ENCODE results near the gene GJA3. TPM values are rescaled to one million over a fixed set of nuclear protein-coding genes. Genes with fewer than 3 reads are reported as not detected.

Gene GJA3
- total RNA-seq, 3 donors from 2014 or later (not counting 1 experiment from before 2014, with no cell fraction given): 0.18 TPM; not detected in 2

DNA sequence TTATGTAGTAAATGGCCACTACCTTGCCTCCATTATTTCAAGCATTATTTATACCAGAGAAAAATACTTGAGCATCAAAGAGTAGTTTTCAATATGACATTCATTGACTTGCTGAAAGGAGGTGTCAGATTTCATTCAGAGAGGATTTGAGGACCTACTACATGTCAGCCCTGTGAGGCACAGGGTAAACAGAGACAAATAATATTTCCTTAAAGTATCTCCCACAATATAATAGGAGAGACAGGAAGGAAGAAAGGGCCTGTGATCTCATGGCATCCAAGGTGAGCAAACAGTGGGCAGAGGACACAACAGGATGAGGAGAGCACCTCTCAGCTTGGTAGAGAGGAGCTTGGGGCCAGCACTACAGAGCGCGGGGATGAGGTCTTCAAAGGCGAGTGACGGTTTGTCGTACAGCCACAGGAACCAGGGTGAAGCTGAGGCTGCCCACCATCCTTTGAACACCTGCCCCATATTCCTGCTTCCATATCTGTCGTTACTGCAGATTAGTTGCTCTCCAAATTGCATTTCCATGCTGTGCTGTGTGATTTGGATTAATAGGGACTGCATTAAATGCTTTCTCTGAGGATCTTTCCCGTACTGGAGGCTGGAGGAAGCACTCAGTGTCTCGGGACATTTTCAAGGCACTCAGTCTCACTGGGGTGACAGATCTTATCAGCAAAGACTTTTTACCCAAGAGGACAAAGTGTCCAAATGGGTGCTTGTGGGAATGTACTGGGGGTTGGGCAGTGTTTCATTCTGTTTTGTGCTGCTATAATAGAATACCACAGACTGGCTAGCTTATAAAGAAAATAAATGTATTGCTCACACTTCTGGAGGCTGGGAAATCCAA, 59.2 kb downstream of the GJA3 start:
- TF ChIP-seq, protein P1, sequence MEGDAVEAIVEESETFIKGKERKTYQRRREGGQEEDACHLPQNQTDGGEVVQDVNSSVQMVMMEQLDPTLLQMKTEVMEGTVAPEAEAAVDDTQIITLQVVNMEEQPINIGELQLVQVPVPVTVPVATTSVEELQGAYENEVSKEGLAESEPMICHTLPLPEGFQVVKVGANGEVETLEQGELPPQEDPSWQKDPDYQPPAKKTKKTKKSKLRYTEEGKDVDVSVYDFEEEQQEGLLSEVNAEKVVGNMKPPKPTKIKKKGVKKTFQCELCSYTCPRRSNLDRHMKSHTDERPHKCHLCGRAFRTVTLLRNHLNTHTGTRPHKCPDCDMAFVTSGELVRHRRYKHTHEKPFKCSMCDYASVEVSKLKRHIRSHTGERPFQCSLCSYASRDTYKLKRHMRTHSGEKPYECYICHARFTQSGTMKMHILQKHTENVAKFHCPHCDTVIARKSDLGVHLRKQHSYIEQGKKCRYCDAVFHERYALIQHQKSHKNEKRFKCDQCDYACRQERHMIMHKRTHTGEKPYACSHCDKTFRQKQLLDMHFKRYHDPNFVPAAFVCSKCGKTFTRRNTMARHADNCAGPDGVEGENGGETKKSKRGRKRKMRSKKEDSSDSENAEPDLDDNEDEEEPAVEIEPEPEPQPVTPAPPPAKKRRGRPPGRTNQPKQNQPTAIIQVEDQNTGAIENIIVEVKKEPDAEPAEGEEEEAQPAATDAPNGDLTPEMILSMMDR (IDR thresholded peaks at IDR 0.05): no peak
- H3K4me1 Mint-ChIP-seq: no peaks in the 10 kb centered on the region
- no peaks in the 10 kb centered on the region for H3K4me1 ChIP-seq (ENCODE audit: control insufficient read depth, insufficient read depth, low read length)
- no peak overlapping the region for H3K4me3 Mint-ChIP-seq
- intact Hi-C loops (cut with micrococcal nuclease): no loop called here
- H3K27ac ChIP-seq (ENCODE audit: low read length): no peak overlapping the region
- H3K9me3 ChIP-seq (ENCODE audit: control insufficient read depth, insufficient read depth, low read length): no peaks in the 10 kb centered on the region
- no peaks in the 10 kb centered on the region for H3K36me3 ChIP-seq (ENCODE audit: control insufficient read depth, insufficient read depth, low read length)
- no peak overlapping the region for H3K27ac Mint-ChIP-seq
- no peaks in the 10 kb centered on the region for H3K9me3 Mint-ChIP-seq
- H3K27me3 ChIP-seq (ENCODE audit: control insufficient read depth, insufficient read depth, low read length): peaks cover 4% of the 10 kb centered on the region
- peaks cover 47 to 51% of the 10 kb centered on the region in 2 donors for H3K27me3 Mint-ChIP-seq (ENCODE audit: low read depth in 2 of 2)
- no peak for ATAC-seq
- no peak overlapping the region for H3K4me3 ChIP-seq (ENCODE audit: low read length)
- 66% methylated on average over 8 of the region's 8 CpGs for WGBS (ENCODE audit: insufficient coverage)
- no peak for DNase-seq
- H3K36me3 Mint-ChIP-seq: no peaks in the 10 kb centered on the region

- no peak for ATAC-seq
- Mint-ChIP-seq H3K4me3 (no peak overlapping the region), H3K36me3 (no peaks in the 10 kb centered on the region), H3K27me3 (ENCODE audit: low read depth in 2 of 2) (peaks cover 41 to 49% of the 10 kb centered on the region in 2 donors), H3K4me1 (no peaks in the 10 kb centered on the region), H3K27ac (no peak overlapping the region), H3K9me3 (no peaks in the 10 kb centered on the region)
- TF ChIP-seq, protein P1 (IDR thresholded peaks at IDR 0.05): no peak
- no peaks in the 10 kb centered on the region for H3K9me3 ChIP-seq (ENCODE audit: control insufficient read depth, insufficient read depth, low read length)
- H3K27ac ChIP-seq (ENCODE audit: low read length): no peak overlapping the region
- no peaks in the 10 kb centered on the region for H3K36me3 ChIP-seq (ENCODE audit: control insufficient read depth, insufficient read depth, low read length)
- peaks cover 4% of the 10 kb centered on the region for H3K27me3 ChIP-seq (ENCODE audit: control insufficient read depth, insufficient read depth, low read length)
- H3K4me1 ChIP-seq (ENCODE audit: control insufficient read depth, insufficient read depth, low read length): no peaks in the 10 kb centered on the region
- DNase-seq: no peak
- WGBS (ENCODE audit: insufficient coverage): 73% methylated on average over 9 of the region's 9 CpGs
- intact Hi-C loops (cut with micrococcal nuclease): no loop called here
- H3K4me3 ChIP-seq (ENCODE audit: low read length): no peak overlapping the region
Measured at GRCh38 chr13:20099319-20099718, 61.5 kb downstream of the GJA3 start.

DNA sequence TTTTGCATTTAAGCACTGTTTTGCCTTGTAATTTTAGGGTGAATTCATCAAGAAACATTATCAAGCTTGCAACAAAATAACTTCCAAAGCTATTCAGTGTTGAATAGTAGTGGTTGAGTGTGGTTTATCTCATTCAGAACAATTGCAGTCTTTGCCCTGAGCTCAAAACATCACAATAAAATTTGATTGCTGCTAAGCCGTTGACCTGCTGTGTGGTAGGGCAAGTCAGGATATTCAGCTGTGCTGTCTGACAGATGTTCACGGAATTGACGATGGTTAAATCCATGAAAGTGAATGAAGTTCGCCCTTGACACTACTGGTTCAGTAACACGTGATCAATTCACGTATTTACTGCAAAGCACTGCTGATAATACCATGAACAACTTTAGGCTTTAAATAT, 66.9 kb downstream of the GJA3 start:
- DNase-seq: no peak
- intact Hi-C loops (cut with micrococcal nuclease): no loop called here
- Histone ChIP-seq H3K27ac (ENCODE audit: low read length) (no peak overlapping the region), H3K9me3 (ENCODE audit: control insufficient read depth, insufficient read depth, low read length) (no peaks in the 10 kb centered on the region), H3K4me1 (ENCODE audit: control insufficient read depth, insufficient read depth, low read length) (no peaks in the 10 kb centered on the region), H3K36me3 (ENCODE audit: control insufficient read depth, insufficient read depth, low read length) (no peaks in the 10 kb centered on the region), H3K4me3 (ENCODE audit: low read length) (no peak overlapping the region), H3K27me3 (ENCODE audit: control insufficient read depth, insufficient read depth, low read length) (peaks cover 4% of the 10 kb centered on the region)
- no peaks in the 10 kb centered on the region for H3K9me3 Mint-ChIP-seq
- TF ChIP-seq, protein P1 (IDR thresholded peaks at IDR 0.05): no peak
- ATAC-seq: no peak
- H3K27me3 Mint-ChIP-seq (ENCODE audit: low read depth in 2 of 2): peaks cover 13 to 20% of the 10 kb centered on the region in 2 donors
- no peaks in the 10 kb centered on the region for H3K4me1 Mint-ChIP-seq
- no peaks in the 10 kb centered on the region for H3K36me3 Mint-ChIP-seq
- H3K27ac Mint-ChIP-seq: no peak overlapping the region
- no peak overlapping the region for H3K4me3 Mint-ChIP-seq
- WGBS (ENCODE audit: insufficient coverage): 83% methylated on average over 6 of the region's 6 CpGs

Data from natural killer cell (primary cell).